CD4-positive, alpha-beta T cell treated with Interleukin-10 for 1 hour (primary cell): Measurements from ENCODE around the gene GAD1.
A peak's percentile ranks its signal among the peaks of the same experiment; 100 is the strongest.

Experiments used
- DNase-seq: peaks from one replicate; pipeline ENCODE4 v3.0.0-alpha.2; 2020

GAD1 gene

GRCh38 chr2:170846314-170846713 is 29.6 kb downstream of the GAD1 start:
- no peak for DNase-seq

GRCh38 chr2:170847716-170848115 is 31.0 kb downstream of the GAD1 start:
- DNase-seq = no peak

GRCh38 chr2:170848587-170848986 is 31.9 kb downstream of the GAD1 start:
- no peak for DNase-seq

- no peak for DNase-seq
Measured at GRCh38 chr2:170850251-170850650, 33.6 kb downstream of the GAD1 start.

- DNase-seq = no peak
Measured at GRCh38 chr2:170851635-170852034, 34.9 kb downstream of the GAD1 start.

- no peak for DNase-seq
Measured at GRCh38 chr2:170856066-170856465, 39.4 kb downstream of the GAD1 start.

- no peak for DNase-seq
Measured at GRCh38 chr2:170862286-170862902, 45.7 kb downstream of the GAD1 start.

GRCh38 chr2:170863087-170863486 is 46.4 kb downstream of the GAD1 start:
- DNase-seq = no peak

- no peak for DNase-seq
Measured at GRCh38 chr2:170869036-170869435, 52.3 kb downstream of the GAD1 start.

- DNase-seq = no peak
Measured at GRCh38 chr2:170869461-170869860, 52.8 kb downstream of the GAD1 start.

GRCh38 chr2:170873035-170873692 is 56.5 kb downstream of the GAD1 start:
- DNase-seq = peak; percentile 75

GRCh38 chr2:170878066-170878465 is 61.4 kb downstream of the GAD1 start:
- DNase-seq = no peak

- peak; percentile 6 for DNase-seq
Measured at GRCh38 chr2:170878505-170878904, 61.8 kb downstream of the GAD1 start.

GRCh38 chr2:170881840-170882239 is 65.2 kb downstream of the GAD1 start:
- no peak for DNase-seq

GRCh38 chr2:170882758-170883157 is 66.1 kb downstream of the GAD1 start:
- DNase-seq = no peak

GRCh38 chr2:170883683-170884082 is 67.0 kb downstream of the GAD1 start:
- DNase-seq = no peak

GRCh38 chr2:170885130-170885791 is 68.6 kb downstream of the GAD1 start:
- DNase-seq = no peak

GRCh38 chr2:170886386-170886785 is 69.7 kb downstream of the GAD1 start:
- DNase-seq = no peak

- no peak for DNase-seq
Measured at GRCh38 chr2:170887496-170887895, 70.8 kb downstream of the GAD1 start.

GRCh38 chr2:170887896-170888295 is 71.2 kb downstream of the GAD1 start:
- no peak for DNase-seq

GRCh38 chr2:170891893-170892292 is 75.2 kb downstream of the GAD1 start:
- DNase-seq = no peak

- no peak for DNase-seq
Measured at GRCh38 chr2:170892391-170892951, 75.8 kb downstream of the GAD1 start.

GRCh38 chr2:170895023-170895757 is 78.5 kb downstream of the GAD1 start:
- no peak for DNase-seq
